ENCODE results near the gene TAP1.

The TAP1 gene, protein sequence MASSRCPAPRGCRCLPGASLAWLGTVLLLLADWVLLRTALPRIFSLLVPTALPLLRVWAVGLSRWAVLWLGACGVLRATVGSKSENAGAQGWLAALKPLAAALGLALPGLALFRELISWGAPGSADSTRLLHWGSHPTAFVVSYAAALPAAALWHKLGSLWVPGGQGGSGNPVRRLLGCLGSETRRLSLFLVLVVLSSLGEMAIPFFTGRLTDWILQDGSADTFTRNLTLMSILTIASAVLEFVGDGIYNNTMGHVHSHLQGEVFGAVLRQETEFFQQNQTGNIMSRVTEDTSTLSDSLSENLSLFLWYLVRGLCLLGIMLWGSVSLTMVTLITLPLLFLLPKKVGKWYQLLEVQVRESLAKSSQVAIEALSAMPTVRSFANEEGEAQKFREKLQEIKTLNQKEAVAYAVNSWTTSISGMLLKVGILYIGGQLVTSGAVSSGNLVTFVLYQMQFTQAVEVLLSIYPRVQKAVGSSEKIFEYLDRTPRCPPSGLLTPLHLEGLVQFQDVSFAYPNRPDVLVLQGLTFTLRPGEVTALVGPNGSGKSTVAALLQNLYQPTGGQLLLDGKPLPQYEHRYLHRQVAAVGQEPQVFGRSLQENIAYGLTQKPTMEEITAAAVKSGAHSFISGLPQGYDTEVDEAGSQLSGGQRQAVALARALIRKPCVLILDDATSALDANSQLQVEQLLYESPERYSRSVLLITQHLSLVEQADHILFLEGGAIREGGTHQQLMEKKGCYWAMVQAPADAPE

DNA sequence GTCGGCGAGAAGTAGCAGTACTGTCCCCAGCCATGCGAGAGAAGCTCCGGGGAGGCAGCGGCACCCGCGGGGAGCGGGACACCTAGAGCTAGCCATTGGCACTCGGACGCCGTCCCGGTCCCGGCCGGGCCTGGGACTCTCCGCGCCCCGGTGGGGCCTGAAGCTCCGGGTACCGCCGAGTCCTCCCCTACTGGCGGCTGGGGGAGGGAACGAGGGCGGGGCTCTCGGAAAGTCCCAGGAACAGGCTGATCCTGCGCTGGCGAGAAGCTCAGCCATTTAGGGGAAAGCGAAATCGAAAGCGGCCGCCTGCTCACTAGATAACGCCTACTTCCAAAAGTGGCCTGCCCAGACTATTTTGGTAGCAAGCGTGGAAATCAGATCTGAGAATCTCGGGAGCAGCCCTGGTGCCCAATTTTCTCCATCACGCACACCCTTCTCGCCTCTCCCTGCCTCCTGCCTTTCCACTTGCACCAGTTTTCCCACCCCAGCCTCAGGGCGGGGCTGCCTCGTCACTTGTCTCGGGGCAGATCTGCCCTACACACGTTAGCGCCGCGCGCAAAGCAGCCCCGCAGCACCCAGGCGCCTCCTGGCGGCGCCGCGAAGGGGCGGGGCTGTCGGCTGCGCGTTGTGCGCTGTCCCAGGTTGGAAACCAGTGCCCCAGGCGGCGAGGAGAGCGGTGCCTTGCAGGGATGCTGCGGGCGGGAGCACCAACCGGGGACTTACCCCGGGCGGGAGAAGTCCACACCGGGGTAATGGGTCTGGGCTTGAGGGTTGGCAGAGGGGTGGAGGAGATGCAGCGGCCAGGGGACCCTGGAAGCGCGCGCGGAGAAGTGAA lies at the start of gene TAP1, which contains the start of gene PSMB9:
TSS of gene TAP1 (minus strand) at position 164 of the 835 bp plus-strand sequence. CDS start at position 96, 68 bp downstream.
TSS of gene PSMB9 (plus strand) at position 652 of the 835 bp plus-strand sequence. CDS start at position 690, 38 bp downstream.
- H3K27ac ChIP-seq (ENCODE audit: extremely low read depth, low read depth, low read length), result peak within 1 kb of the TSS; percentile 71
- ChIA-PET CTCF (interaction anchor here (0.5 to 9.5 kb wide), 19 partner anchors 7 to 997 kb away, joined by 3 to 153 read pairs (median 4); partner anchors contain the start of genes PRRT1, PSMB8 and TAP2), POLR2A (interaction anchor here (0.8 to 1.8 kb wide), 9 partner anchors 9 to 346 kb away, joined by 3 to 30 read pairs (median 5); partner anchors contain the start of genes HLA-DMB, PSMB8 and TAP2)
- H3K4me1 ChIP-seq (ENCODE audit: control insufficient read depth, insufficient read depth, low read length), result no peaks in the 10 kb centered on the region; the same call in 1 of the 2 replicates
- no peaks in the 10 kb centered on the region for H3K9me3 ChIP-seq (ENCODE audit: control insufficient read depth, insufficient read depth, low read depth, low read length)
- H3K4me3 ChIP-seq (ENCODE audit: low read depth, low read length), result peak within 1 kb of the TSS; percentile 85
- H3K36me3 ChIP-seq (ENCODE audit: control insufficient read depth in 2 of 2, insufficient read depth in 1 of 2, low read length in 2 of 2), result peaks cover 0 to 23% of the 10 kb centered on the region in 2 experiments; a peak in 1 of 3 replicates
- TF ChIP-seq GFI1B (tag by site-specific recombination; IDR thresholded peaks at IDR 0.05) (no peak), ZNF510 (tag by site-specific recombination; IDR thresholded peaks at IDR 0.05; ENCODE audit: insufficient replicate concordance) (no peak), ZFP3 (tag by site-specific recombination; IDR thresholded peaks at IDR 0.05; ENCODE audit: low read depth) (no peak), ZNF621 (tag by site-specific recombination; IDR thresholded peaks at IDR 0.05) (no peak), ZNF211 (tag by site-specific recombination; IDR thresholded peaks at IDR 0.05; ENCODE audit: low read depth) (no peak), PRDM1 (tag by site-specific recombination; IDR thresholded peaks at IDR 0.05) (peak; percentile 99), ZFP37 (tag by site-specific recombination; IDR thresholded peaks at IDR 0.05) (0 out of 2 replicates have a peak, but pooled peaks have one; percentile 69), ZNF10 (tag by site-specific recombination; IDR thresholded peaks at IDR 0.05) (no peak), ZNF433 (tag by site-specific recombination; IDR thresholded peaks at IDR 0.05; ENCODE audit: low read depth) (no peak), ZNF560 (tag by site-specific recombination; IDR thresholded peaks at IDR 0.05; ENCODE audit: borderline replicate concordance) (no peak), ZNF114 (tag by site-specific recombination; IDR thresholded peaks at IDR 0.05) (no peak), ZNF544 (tag by site-specific recombination; IDR thresholded peaks at IDR 0.05) (no peak), SP3 (tag by site-specific recombination; IDR thresholded peaks at IDR 0.05) (peak; percentile 88), ZNF514 (tag by site-specific recombination; IDR thresholded peaks at IDR 0.05) (no peak), ZNF707 (tag by site-specific recombination; IDR thresholded peaks at IDR 0.05) (no peak), ZNF366 (tag by site-specific recombination; conservative IDR thresholded peaks at IDR 0.05) (peak; percentile 78; the same call in 1 of the 2 replicates), YY1 (tag by site-specific recombination; IDR thresholded peaks at IDR 0.05) (no peak), BCL11A (tag by site-specific recombination; IDR thresholded peaks at IDR 0.05; ENCODE audit: low read depth) (no peak), ZNF121 (tag by site-specific recombination; IDR thresholded peaks at IDR 0.05) (no peak), ZNF146 (tag by site-specific recombination; IDR thresholded peaks at IDR 0.05) (no peak), ZNF76 (tag by site-specific recombination; IDR thresholded peaks at IDR 0.05; ENCODE audit: borderline replicate concordance, low read depth) (peak; percentile 44), ZNF248 (tag by site-specific recombination; IDR thresholded peaks at IDR 0.05) (no peak), ZNF404 (tag by site-specific recombination; IDR thresholded peaks at IDR 0.05) (no peak), ZNF623 (tag by site-specific recombination; IDR thresholded peaks at IDR 0.05) (no peak)
- TF ChIP-seq, protein P1, sequence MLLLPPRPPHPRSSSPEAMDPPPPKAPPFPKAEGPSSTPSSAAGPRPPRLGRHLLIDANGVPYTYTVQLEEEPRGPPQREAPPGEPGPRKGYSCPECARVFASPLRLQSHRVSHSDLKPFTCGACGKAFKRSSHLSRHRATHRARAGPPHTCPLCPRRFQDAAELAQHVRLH (tag by site-specific recombination; IDR thresholded peaks at IDR 0.05), result no peak
- TF ChIP-seq, protein P2, sequence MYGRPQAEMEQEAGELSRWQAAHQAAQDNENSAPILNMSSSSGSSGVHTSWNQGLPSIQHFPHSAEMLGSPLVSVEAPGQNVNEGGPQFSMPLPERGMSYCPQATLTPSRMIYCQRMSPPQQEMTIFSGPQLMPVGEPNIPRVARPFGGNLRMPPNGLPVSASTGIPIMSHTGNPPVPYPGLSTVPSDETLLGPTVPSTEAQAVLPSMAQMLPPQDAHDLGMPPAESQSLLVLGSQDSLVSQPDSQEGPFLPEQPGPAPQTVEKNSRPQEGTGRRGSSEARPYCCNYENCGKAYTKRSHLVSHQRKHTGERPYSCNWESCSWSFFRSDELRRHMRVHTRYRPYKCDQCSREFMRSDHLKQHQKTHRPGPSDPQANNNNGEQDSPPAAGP (tag by site-specific recombination; IDR thresholded peaks at IDR 0.05), result peak; percentile 39; the same call in 1 of the 2 replicates
- TF ChIP-seq, protein P3, sequence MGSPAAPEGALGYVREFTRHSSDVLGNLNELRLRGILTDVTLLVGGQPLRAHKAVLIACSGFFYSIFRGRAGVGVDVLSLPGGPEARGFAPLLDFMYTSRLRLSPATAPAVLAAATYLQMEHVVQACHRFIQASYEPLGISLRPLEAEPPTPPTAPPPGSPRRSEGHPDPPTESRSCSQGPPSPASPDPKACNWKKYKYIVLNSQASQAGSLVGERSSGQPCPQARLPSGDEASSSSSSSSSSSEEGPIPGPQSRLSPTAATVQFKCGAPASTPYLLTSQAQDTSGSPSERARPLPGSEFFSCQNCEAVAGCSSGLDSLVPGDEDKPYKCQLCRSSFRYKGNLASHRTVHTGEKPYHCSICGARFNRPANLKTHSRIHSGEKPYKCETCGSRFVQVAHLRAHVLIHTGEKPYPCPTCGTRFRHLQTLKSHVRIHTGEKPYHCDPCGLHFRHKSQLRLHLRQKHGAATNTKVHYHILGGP (tag by site-specific recombination; IDR thresholded peaks at IDR 0.05), result no peak
- TF ChIP-seq, protein P4, sequence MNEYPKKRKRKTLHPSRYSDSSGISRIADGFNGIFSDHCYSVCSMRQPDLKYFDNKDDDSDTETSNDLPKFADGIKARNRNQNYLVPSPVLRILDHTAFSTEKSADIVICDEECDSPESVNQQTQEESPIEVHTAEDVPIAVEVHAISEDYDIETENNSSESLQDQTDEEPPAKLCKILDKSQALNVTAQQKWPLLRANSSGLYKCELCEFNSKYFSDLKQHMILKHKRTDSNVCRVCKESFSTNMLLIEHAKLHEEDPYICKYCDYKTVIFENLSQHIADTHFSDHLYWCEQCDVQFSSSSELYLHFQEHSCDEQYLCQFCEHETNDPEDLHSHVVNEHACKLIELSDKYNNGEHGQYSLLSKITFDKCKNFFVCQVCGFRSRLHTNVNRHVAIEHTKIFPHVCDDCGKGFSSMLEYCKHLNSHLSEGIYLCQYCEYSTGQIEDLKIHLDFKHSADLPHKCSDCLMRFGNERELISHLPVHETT (tag by site-specific recombination; IDR thresholded peaks at IDR 0.05), result no peak
- TF ChIP-seq, protein P5, sequence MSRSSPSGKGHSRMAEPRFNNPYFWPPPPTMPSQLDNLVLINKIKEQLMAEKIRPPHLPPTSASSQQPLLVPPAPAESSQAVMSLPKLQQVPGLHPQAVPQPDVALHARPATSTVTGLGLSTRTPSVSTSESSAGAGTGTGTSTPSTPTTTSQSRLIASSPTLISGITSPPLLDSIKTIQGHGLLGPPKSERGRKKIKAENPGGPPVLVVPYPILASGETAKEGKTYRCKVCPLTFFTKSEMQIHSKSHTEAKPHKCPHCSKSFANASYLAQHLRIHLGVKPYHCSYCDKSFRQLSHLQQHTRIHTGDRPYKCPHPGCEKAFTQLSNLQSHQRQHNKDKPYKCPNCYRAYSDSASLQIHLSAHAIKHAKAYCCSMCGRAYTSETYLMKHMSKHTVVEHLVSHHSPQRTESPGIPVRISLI (tag by site-specific recombination; IDR thresholded peaks at IDR 0.05), result no peak
